Measurements from ENCODE around the gene RANBP9. TPM values are rescaled to one million over a fixed set of nuclear protein-coding genes. Genes with fewer than 3 reads are reported as not detected.

Gene RANBP9
- total and polyA plus RNA-seq, 2 of the 13 experiments (the other 11 are each of a cell fraction or from before 2014, with no cell fraction given), result 26.6 to 30.6 TPM

DNA sequence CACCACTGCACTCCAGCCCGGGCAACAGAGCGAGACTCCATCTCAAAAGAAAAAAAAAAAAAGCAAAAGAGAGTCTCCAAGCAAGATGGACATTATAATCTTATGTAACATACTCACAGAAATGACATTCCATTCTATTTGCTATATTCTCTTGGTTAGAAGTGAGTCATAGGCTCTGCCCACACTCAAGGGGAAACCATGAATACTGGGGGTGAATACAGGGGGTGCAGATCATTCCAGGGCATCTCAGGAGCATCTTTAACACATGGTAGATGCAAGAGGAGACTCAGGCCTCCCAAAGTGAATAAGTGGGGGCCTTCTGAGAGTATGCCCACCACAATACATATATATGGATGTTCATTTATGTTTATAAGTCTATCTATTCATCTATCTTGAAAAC is 18.3 kb upstream of the RANBP9 start:
- ChIA-PET POLR2A (no interaction called here), CTCF (ENCODE audit: low intra/inter-chr PET ratio, low total read pairs) (no interaction called here)
- Histone ChIP-seq H2AFZ (ENCODE audit: low read length) (no peak overlapping the region), H3K4me3 (replicated peaks in 1 of 3; ENCODE audit: insufficient read depth in 1 of 3, low read depth in 2 of 3, low read length in 3 of 3) (no peak overlapping the region), H3K9ac (ENCODE audit: insufficient read depth, low read depth, low read length) (no peak overlapping the region), H3K4me2 (ENCODE audit: low read depth, low read length) (no peak overlapping the region), H3K27ac (ENCODE audit: extremely low read length, insufficient read depth, low read length) (no peak overlapping the region), H3K4me1 (ENCODE audit: insufficient read depth, low read length) (peaks cover 19% of the 10 kb centered on the region), H4K20me1 (ENCODE audit: insufficient read depth, low read length) (no peaks in the 10 kb centered on the region), H3K9me3 (ENCODE audit: low read length) (no peaks in the 10 kb centered on the region), H3K27me3 (ENCODE audit: control insufficient read depth in 1 of 2, insufficient read depth in 2 of 2, low read length in 2 of 2) (peaks cover 0 to 28% of the 10 kb centered on the region in 2 experiments; a peak in 2 of 5 replicates), H3K79me2 (ENCODE audit: insufficient read depth, low read length) (no peaks in the 10 kb centered on the region), H3K36me3 (replicated peaks in 1 of 2; ENCODE audit: control insufficient read depth in 1 of 2, insufficient read depth in 2 of 2, low read length in 2 of 2) (no peaks in the 10 kb centered on the region)
- in situ Hi-C loops (cut with HindIII; ENCODE audit: extremely low pct_ligation_motif_present, low pct_unique_long_range_greater_than_20kb), result no loop called here
- intact Hi-C loops (cut with micrococcal nuclease; ENCODE audit: unreplicated experiment), result no loop called here
- no peak for FAIRE-seq
- no TSS peak for BruUV-seq (replicated peaks)
- ATAC-seq, result no peak
- no peak for DNase-seq (ENCODE audit: low spot score)
- WGBS (ENCODE audit: low lambda C conversion rate), result 45% methylated on average over 2 of the region's 2 CpGs
- TF ChIP-seq ZNF382 (CRISPR knock-in tag; IDR thresholded peaks at IDR 0.05; ENCODE audit: borderline replicate concordance), result no peak
- no peak for TF ChIP-seq HNRNPLL (IDR thresholded peaks at IDR 0.05; ENCODE audit: low read depth, low read length, poor library complexity, severe bottlenecking)
- TF ChIP-seq RCOR2 (CRISPR knock-in tag; IDR thresholded peaks at IDR 0.05), result no peak
- TF ChIP-seq HOXD1 (CRISPR knock-in tag; IDR thresholded peaks at IDR 0.05), result no peak
- TF ChIP-seq, protein P1, sequence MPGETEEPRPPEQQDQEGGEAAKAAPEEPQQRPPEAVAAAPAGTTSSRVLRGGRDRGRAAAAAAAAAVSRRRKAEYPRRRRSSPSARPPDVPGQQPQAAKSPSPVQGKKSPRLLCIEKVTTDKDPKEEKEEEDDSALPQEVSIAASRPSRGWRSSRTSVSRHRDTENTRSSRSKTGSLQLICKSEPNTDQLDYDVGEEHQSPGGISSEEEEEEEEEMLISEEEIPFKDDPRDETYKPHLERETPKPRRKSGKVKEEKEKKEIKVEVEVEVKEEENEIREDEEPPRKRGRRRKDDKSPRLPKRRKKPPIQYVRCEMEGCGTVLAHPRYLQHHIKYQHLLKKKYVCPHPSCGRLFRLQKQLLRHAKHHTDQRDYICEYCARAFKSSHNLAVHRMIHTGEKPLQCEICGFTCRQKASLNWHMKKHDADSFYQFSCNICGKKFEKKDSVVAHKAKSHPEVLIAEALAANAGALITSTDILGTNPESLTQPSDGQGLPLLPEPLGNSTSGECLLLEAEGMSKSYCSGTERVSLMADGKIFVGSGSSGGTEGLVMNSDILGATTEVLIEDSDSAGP (CRISPR knock-in tag; IDR thresholded peaks at IDR 0.05; ENCODE audit: borderline replicate concordance), result no peak
- no peak for TF ChIP-seq NFKBIZ (CRISPR knock-in tag; IDR thresholded peaks at IDR 0.05)
- no peak for TF ChIP-seq RNF2 (conservative IDR thresholded peaks at IDR 0.05; ENCODE audit: low read depth)
- no peak for TF ChIP-seq MIER3 (CRISPR knock-in tag; IDR thresholded peaks at IDR 0.05; ENCODE audit: borderline replicate concordance)
- no peak for TF ChIP-seq HNF4A (CRISPR knock-in tag; IDR thresholded peaks at IDR 0.05)
- TF ChIP-seq, protein P2, sequence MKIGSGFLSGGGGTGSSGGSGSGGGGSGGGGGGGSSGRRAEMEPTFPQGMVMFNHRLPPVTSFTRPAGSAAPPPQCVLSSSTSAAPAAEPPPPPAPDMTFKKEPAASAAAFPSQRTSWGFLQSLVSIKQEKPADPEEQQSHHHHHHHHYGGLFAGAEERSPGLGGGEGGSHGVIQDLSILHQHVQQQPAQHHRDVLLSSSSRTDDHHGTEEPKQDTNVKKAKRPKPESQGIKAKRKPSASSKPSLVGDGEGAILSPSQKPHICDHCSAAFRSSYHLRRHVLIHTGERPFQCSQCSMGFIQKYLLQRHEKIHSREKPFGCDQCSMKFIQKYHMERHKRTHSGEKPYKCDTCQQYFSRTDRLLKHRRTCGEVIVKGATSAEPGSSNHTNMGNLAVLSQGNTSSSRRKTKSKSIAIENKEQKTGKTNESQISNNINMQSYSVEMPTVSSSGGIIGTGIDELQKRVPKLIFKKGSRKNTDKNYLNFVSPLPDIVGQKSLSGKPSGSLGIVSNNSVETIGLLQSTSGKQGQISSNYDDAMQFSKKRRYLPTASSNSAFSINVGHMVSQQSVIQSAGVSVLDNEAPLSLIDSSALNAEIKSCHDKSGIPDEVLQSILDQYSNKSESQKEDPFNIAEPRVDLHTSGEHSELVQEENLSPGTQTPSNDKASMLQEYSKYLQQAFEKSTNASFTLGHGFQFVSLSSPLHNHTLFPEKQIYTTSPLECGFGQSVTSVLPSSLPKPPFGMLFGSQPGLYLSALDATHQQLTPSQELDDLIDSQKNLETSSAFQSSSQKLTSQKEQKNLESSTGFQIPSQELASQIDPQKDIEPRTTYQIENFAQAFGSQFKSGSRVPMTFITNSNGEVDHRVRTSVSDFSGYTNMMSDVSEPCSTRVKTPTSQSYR (CRISPR knock-in tag; IDR thresholded peaks at IDR 0.05; ENCODE audit: borderline replicate concordance), result no peak
- TF ChIP-seq PLRG1 (conservative IDR thresholded peaks at IDR 0.05), result no peak
- TF ChIP-seq EP300 (IDR thresholded peaks at IDR 0.05; ENCODE audit: low read depth in 2 of 2, low read length in 2 of 2), result no peak
- TF ChIP-seq EP300 (CRISPR knock-in tag; IDR thresholded peaks at IDR 0.05; ENCODE audit: borderline replicate concordance), result no peak
- no peak for TF ChIP-seq ZNF451 (CRISPR knock-in tag; IDR thresholded peaks at IDR 0.05)
- no peak for TF ChIP-seq ZNF510 (CRISPR knock-in tag; IDR thresholded peaks at IDR 0.05; ENCODE audit: low read depth)
- TF ChIP-seq, protein P3, sequence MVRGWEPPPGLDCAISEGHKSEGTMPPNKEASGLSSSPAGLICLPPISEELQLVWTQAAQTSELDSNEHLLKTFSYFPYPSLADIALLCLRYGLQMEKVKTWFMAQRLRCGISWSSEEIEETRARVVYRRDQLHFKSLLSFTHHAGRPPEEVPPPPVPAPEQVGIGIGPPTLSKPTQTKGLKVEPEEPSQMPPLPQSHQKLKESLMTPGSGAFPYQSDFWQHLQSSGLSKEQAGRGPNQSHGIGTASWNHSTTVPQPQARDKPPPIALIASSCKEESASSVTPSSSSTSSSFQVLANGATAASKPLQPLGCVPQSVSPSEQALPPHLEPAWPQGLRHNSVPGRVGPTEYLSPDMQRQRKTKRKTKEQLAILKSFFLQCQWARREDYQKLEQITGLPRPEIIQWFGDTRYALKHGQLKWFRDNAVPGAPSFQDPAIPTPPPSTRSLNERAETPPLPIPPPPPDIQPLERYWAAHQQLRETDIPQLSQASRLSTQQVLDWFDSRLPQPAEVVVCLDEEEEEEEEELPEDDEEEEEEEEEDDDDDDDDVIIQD (CRISPR knock-in tag; IDR thresholded peaks at IDR 0.05; ENCODE audit: low read depth), result no peak
- no peak for TF ChIP-seq FOXA1 (IDR thresholded peaks at IDR 0.05)
- no peak for TF ChIP-seq FOXA1 (CRISPR knock-in tag; IDR thresholded peaks at IDR 0.05)
- TF ChIP-seq RELA (CRISPR knock-in tag; IDR thresholded peaks at IDR 0.05), result no peak
- no peak for TF ChIP-seq FOSL2 (CRISPR knock-in tag; IDR thresholded peaks at IDR 0.05)
- TF ChIP-seq, protein P4, sequence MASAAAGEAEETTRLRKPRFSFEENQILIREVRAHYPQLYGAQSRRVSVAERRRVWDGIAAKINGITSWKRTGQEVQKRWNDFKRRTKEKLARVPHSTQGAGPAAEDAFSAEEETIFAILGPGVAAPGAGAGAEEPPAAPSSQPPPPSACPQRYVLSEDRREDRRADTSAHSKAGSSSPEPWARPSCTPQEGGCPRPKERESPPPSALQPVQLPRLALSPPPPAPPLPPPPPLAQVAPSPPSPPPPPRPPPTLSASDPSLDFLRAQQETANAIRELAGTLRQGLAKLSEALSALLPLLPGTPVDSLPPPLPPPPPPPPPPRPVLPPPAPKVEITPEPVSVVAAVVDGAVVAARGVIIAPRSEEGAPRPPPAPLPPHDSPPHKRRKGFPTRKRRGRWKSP (CRISPR knock-in tag; IDR thresholded peaks at IDR 0.05), result no peak
